Thyroid gland (tissue), 4 donors: ENCODE data around the gene KIF3A.

Experiments
- POLR2A ChIP-seq, 2 donors: fragments of 450-650 bp; IDR thresholded peaks; one replicate each; pipeline ENCODE4 v1.6.1; 2017; ENCODE audit warnings: antibody characterized with exemption in 2 of 2, mild to moderate bottlenecking in 2 of 2, moderate library complexity in 1 of 2
- TF ChIP-seq, protein P1 (sequence below), 6 experiments: fragments of 200-600 bp in 3 of 6; fragments of 450-650 bp in 3 of 6; sonication (generic) in 3 of 6; IDR thresholded peaks; one replicate each; pipeline ENCODE4 v1.5.1; 2016 to 2019; ENCODE audit warnings: antibody characterized with exemption in 6 of 6, mild to moderate bottlenecking in 2 of 6, inconsistent platforms in 1 of 6, moderate library complexity in 1 of 6

DNA sequence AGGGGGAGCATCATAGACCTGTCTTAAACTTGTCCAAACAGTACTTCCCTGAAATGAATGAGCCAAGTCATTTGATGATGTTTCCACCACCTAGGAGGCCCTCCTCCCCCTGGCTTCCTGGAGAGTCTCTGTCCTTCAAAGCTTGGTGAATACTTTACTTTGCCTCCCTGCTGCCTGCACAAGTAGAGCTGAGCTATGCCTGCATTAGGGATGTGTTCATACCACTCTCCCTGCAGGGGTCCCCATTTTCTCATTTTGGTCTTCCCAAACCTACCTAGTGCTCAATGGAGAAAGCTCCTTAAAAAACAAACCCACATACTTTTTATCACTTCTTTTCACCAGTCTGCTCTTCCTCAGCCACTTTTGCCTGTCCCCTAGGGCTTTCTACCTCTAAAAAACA, 17.6 kb upstream of the KIF3A start:
- TF ChIP-seq, protein P1, sequence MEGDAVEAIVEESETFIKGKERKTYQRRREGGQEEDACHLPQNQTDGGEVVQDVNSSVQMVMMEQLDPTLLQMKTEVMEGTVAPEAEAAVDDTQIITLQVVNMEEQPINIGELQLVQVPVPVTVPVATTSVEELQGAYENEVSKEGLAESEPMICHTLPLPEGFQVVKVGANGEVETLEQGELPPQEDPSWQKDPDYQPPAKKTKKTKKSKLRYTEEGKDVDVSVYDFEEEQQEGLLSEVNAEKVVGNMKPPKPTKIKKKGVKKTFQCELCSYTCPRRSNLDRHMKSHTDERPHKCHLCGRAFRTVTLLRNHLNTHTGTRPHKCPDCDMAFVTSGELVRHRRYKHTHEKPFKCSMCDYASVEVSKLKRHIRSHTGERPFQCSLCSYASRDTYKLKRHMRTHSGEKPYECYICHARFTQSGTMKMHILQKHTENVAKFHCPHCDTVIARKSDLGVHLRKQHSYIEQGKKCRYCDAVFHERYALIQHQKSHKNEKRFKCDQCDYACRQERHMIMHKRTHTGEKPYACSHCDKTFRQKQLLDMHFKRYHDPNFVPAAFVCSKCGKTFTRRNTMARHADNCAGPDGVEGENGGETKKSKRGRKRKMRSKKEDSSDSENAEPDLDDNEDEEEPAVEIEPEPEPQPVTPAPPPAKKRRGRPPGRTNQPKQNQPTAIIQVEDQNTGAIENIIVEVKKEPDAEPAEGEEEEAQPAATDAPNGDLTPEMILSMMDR (IDR thresholded peaks at IDR 0.05): peak in 2 of 6 experiments; percentile 12 to 15
- no peak for TF ChIP-seq POLR2A (IDR thresholded peaks at IDR 0.05)
